ENCODE results near the gene SPEF1.

Gene SPEF1

DNA sequence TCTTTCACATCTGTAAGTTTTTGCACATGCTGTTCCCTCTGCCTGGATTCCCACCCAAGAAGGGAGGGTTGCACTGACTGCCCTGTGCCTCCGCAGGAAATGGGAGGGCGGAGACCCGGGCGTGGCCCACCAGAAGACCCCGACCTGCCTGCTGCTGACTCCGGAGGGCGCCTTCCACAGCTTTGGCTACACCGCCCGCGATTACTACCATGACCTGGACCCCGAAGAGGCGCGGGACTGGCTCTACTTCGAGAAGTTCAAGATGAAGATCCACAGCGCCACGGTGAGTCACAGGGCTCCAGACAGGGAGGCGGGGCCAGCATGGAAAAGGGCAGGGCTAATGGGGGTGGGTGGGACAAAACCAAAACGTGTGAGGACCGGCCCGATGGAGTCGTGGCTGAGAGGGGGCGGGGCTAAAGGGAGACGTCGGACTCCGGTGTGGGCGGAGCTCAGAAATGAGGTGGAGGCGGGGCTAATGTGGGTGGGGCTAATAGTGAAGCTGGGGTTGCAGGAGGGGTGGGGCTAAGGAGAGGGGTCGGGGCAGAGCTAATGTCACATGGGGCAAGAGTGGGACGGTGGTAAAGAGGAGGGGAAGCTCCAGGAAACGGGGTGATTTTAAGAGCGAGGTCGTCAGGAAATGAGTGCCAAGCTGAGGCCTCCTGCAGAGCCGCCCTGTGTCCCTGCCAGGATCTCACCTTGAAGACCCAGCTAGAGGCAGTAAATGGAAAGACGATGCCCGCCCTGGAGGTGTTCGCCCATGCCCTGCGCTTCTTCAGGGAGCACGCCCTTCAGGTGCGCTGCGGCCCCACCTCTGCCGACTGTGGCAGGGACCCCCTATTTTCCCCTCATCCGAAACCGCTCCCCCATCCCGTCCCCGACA is 36.2 kb downstream of the SPEF1 start:
- Histone ChIP-seq H3K4me1 (ENCODE audit: control insufficient read depth, insufficient read depth, low read length, poor library complexity, severe bottlenecking) (peaks cover 3% of the 10 kb centered on the region), H3K36me3 (ENCODE audit: control insufficient read depth, insufficient read depth, low read length) (no peaks in the 10 kb centered on the region), H3K9me3 (ENCODE audit: control insufficient read depth, low read length) (no peaks in the 10 kb centered on the region), H3K4me3 (ENCODE audit: extremely low read depth, insufficient read depth, low read length, poor library complexity, severe bottlenecking) (no peak overlapping the region), H3K27ac (ENCODE audit: low read depth, low read length, severe bottlenecking) (no peak overlapping the region)
- WGBS, 2 experiments (ENCODE audit: insufficient coverage in 2 of 2) = 41 to 46% methylated on average over 31 to 38 of the region's 45 CpGs

GRCh38 chr20:3744037-3744436 is 37.2 kb downstream of the SPEF1 start:
- Histone ChIP-seq H3K36me3 (ENCODE audit: control insufficient read depth, insufficient read depth, low read length) (no peaks in the 10 kb centered on the region), H3K27ac (ENCODE audit: low read depth, low read length, severe bottlenecking) (no peak overlapping the region), H3K4me3 (ENCODE audit: extremely low read depth, insufficient read depth, low read length, poor library complexity, severe bottlenecking) (no peak overlapping the region), H3K9me3 (ENCODE audit: control insufficient read depth, low read length) (no peaks in the 10 kb centered on the region), H3K4me1 (ENCODE audit: control insufficient read depth, insufficient read depth, low read length, poor library complexity, severe bottlenecking) (no peaks in the 10 kb centered on the region)
- WGBS, 2 experiments (ENCODE audit: insufficient coverage in 2 of 2) = 100% methylated on average over 1 of the region's 1 CpG

GRCh38 chr20:3743251-3743650 is 38.0 kb downstream of the SPEF1 start:
- no peaks in the 10 kb centered on the region for H3K9me3 ChIP-seq (ENCODE audit: control insufficient read depth, low read length)
- H3K4me1 ChIP-seq (ENCODE audit: control insufficient read depth, insufficient read depth, low read length, poor library complexity, severe bottlenecking) = no peaks in the 10 kb centered on the region
- H3K36me3 ChIP-seq (ENCODE audit: control insufficient read depth, insufficient read depth, low read length) = no peaks in the 10 kb centered on the region
- WGBS, 2 experiments (ENCODE audit: insufficient coverage in 2 of 2) = no CpG with 5 or more reads among the region's 2 CpGs
- no peak overlapping the region for H3K27ac ChIP-seq (ENCODE audit: low read depth, low read length, severe bottlenecking)
- H3K4me3 ChIP-seq (ENCODE audit: extremely low read depth, insufficient read depth, low read length, poor library complexity, severe bottlenecking) = no peak overlapping the region

GRCh38 chr20:3741836-3742458 is 39.3 kb downstream of the SPEF1 start:
- H3K36me3 ChIP-seq (ENCODE audit: control insufficient read depth, insufficient read depth, low read length) = no peaks in the 10 kb centered on the region
- WGBS, 2 experiments (ENCODE audit: insufficient coverage in 2 of 2) = 69 to 78% methylated on average over 6 of the region's 7 CpGs
- no peak overlapping the region for H3K4me3 ChIP-seq (ENCODE audit: extremely low read depth, insufficient read depth, low read length, poor library complexity, severe bottlenecking)
- H3K27ac ChIP-seq (ENCODE audit: low read depth, low read length, severe bottlenecking) = no peak overlapping the region
- no peaks in the 10 kb centered on the region for H3K9me3 ChIP-seq (ENCODE audit: control insufficient read depth, low read length)
- no peaks in the 10 kb centered on the region for H3K4me1 ChIP-seq (ENCODE audit: control insufficient read depth, insufficient read depth, low read length, poor library complexity, severe bottlenecking)

GRCh38 chr20:3740615-3741301 is 40.5 kb downstream of the SPEF1 start:
- H3K9me3 ChIP-seq (ENCODE audit: control insufficient read depth, low read length) = no peaks in the 10 kb centered on the region
- no peak overlapping the region for H3K27ac ChIP-seq (ENCODE audit: low read depth, low read length, severe bottlenecking)
- H3K4me3 ChIP-seq (ENCODE audit: extremely low read depth, insufficient read depth, low read length, poor library complexity, severe bottlenecking) = no peak overlapping the region
- no peaks in the 10 kb centered on the region for H3K4me1 ChIP-seq (ENCODE audit: control insufficient read depth, insufficient read depth, low read length, poor library complexity, severe bottlenecking)
- no peaks in the 10 kb centered on the region for H3K36me3 ChIP-seq (ENCODE audit: control insufficient read depth, insufficient read depth, low read length)
- 93 to 97% methylated on average over 7 to 14 of the region's 15 CpGs for WGBS, 2 experiments (ENCODE audit: insufficient coverage in 2 of 2)

DNA sequence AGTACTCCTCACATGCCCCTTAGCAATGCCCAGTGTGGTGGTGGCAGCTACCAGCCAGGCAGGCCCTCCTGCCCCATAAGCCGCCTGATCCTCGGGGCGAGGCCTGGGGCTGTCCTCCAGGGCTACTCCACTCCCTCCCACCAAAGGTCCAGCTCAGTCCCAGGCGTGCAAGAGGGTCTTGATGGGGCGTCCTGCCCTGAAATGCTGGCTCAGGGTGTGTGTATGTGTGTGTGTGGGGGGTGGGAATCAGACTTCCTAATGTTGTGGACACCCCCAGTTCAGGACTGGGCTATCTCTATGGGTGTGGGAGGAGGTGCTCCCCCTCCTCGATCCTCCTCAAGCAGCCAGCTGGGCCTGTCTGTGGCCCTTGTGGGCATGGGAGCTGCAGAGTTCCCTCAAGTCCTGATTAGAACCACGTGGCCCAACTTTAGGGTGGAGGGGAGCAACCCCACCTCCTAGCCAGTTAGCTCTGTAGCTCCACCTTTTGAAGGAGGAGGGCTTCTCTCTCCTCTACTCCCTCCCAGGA is 41.3 kb downstream of the SPEF1 start:
- WGBS, 2 experiments (ENCODE audit: insufficient coverage in 2 of 2) = 88 to 93% methylated on average over 1 to 5 of the region's 7 CpGs

GRCh38 chr20:3739054-3739925 is 42.0 kb downstream of the SPEF1 start:
- no peaks in the 10 kb centered on the region for H3K4me1 ChIP-seq (ENCODE audit: control insufficient read depth, insufficient read depth, low read length, poor library complexity, severe bottlenecking)
- no peak overlapping the region for H3K4me3 ChIP-seq (ENCODE audit: extremely low read depth, insufficient read depth, low read length, poor library complexity, severe bottlenecking)
- H3K9me3 ChIP-seq (ENCODE audit: control insufficient read depth, low read length) = no peaks in the 10 kb centered on the region
- no peak overlapping the region for H3K27ac ChIP-seq (ENCODE audit: low read depth, low read length, severe bottlenecking)
- 73 to 78% methylated on average over 16 to 18 of the region's 19 CpGs for WGBS, 2 experiments (ENCODE audit: insufficient coverage in 2 of 2)
- no peaks in the 10 kb centered on the region for H3K36me3 ChIP-seq (ENCODE audit: control insufficient read depth, insufficient read depth, low read length)

More for the DNA sequence above, 41.3 kb downstream of the SPEF1 start:
- no peak overlapping the region for H3K27ac ChIP-seq (ENCODE audit: low read depth, low read length, severe bottlenecking)
- no peak overlapping the region for H3K4me3 ChIP-seq (ENCODE audit: extremely low read depth, insufficient read depth, low read length, poor library complexity, severe bottlenecking)
- no peaks in the 10 kb centered on the region for H3K9me3 ChIP-seq (ENCODE audit: control insufficient read depth, low read length)
- H3K36me3 ChIP-seq (ENCODE audit: control insufficient read depth, insufficient read depth, low read length) = no peaks in the 10 kb centered on the region
- H3K4me1 ChIP-seq (ENCODE audit: control insufficient read depth, insufficient read depth, low read length, poor library complexity, severe bottlenecking) = no peaks in the 10 kb centered on the region

DNA sequence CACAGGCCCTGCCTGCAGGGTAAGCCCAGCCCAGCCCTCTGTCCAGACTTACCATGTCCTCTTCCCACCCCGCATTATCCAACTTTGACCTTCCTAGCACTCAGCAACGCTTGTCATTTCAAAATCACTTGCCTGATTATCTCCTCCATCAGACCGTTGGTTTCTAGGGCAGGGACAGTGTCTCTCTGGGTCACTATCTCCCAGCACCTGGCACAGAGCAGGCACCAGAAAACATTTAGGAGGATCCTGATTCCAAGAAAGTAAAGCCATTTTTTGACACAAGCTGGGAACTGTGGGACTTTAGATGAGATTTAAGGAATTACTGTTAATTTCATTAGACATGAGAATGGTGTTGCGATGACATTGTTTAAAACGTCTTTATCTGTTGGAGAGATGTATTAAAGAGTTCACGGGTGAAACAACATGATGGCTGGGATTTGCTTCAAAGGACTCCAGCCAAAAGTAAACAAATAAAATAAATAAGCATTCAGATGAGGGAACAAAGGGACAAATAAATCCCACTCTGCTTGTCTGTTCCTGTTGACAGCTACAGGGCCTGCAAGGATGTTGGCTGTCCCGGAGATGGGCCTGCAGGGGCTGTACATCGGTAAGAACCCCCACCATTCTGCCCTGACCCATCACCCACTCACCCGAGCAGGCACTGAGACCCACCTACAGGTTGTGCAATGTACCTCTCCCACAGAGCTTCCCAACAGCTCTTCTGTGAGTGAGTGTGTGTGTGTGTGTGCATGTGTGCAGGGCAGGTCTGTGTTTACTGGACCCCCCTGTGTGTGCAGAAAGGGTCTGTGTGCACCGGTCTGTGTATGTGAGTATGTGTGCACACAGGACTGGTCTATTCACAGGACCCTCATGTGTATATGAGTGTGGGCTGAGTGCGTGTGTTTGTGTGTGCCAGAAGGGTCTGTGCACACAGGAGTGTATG is 42.9 kb downstream of the SPEF1 start:
- no peaks in the 10 kb centered on the region for H3K4me1 ChIP-seq (ENCODE audit: control insufficient read depth, insufficient read depth, low read length, poor library complexity, severe bottlenecking)
- WGBS, 2 experiments (ENCODE audit: insufficient coverage in 2 of 2) = 89 to 92% methylated on average over 7 to 9 of the region's 11 CpGs
- H3K9me3 ChIP-seq (ENCODE audit: control insufficient read depth, low read length) = no peaks in the 10 kb centered on the region
- no peak overlapping the region for H3K4me3 ChIP-seq (ENCODE audit: extremely low read depth, insufficient read depth, low read length, poor library complexity, severe bottlenecking)
- no peaks in the 10 kb centered on the region for H3K36me3 ChIP-seq (ENCODE audit: control insufficient read depth, insufficient read depth, low read length)
- H3K27ac ChIP-seq (ENCODE audit: low read depth, low read length, severe bottlenecking) = no peak overlapping the region

GRCh38 chr20:3735768-3736167 is 45.5 kb downstream of the SPEF1 start:
- Histone ChIP-seq H3K4me3 (ENCODE audit: extremely low read depth, insufficient read depth, low read length, poor library complexity, severe bottlenecking) (no peak overlapping the region), H3K9me3 (ENCODE audit: control insufficient read depth, low read length) (no peaks in the 10 kb centered on the region), H3K36me3 (ENCODE audit: control insufficient read depth, insufficient read depth, low read length) (no peaks in the 10 kb centered on the region), H3K4me1 (ENCODE audit: control insufficient read depth, insufficient read depth, low read length, poor library complexity, severe bottlenecking) (no peaks in the 10 kb centered on the region), H3K27ac (ENCODE audit: low read depth, low read length, severe bottlenecking) (no peak overlapping the region)
- WGBS, 2 experiments (ENCODE audit: insufficient coverage in 2 of 2) = 85 to 88% methylated on average over 2 to 3 of the region's 4 CpGs

All from mesodermal cell (in vitro differentiated cells).